H9 (cell line): Measurements from ENCODE around the gene BZW2. TPM values are rescaled to one million over a fixed set of nuclear protein-coding genes. Genes with fewer than 3 reads are reported as not detected.

ENCODE experiments used
- DNase-seq: peaks from one replicate; pipeline ENCODE4 v3.0.0-alpha.2; 2017
- H2AFZ ChIP-seq: one replicate; pipeline ENCODE4 v1.6.1; 2013; ENCODE audit warnings: mild to moderate bottlenecking, low read length, control low read depth, moderate library complexity
- H2AK5ac ChIP-seq: 2 replicates; pipeline ENCODE4 v1.6.1; 2013; ENCODE audit warnings: low read length, control low read depth, mixed read lengths; ENCODE audit not compliant: insufficient read length
- H2BK120ac ChIP-seq: one replicate; pipeline ENCODE4 v1.6.1; 2013; ENCODE audit warnings: low read depth, mild to moderate bottlenecking, low read length, control low read depth, inconsistent platforms; ENCODE audit not compliant: poor library complexity, severe bottlenecking
- H2BK12ac ChIP-seq: 2 replicates; pipeline ENCODE4 v1.6.1; 2013; ENCODE audit warnings: low read length, control low read depth, mixed read lengths, low read depth; ENCODE audit not compliant: insufficient read length
- H2BK15ac ChIP-seq: 2 replicates; pipeline ENCODE4 v1.6.1; 2013; ENCODE audit warnings: low read depth, low read length, control low read depth
- H2BK20ac ChIP-seq: one replicate; pipeline ENCODE4 v1.6.1; 2013; ENCODE audit warnings: low read depth, mild to moderate bottlenecking, low read length, control low read depth, inconsistent platforms; ENCODE audit not compliant: poor library complexity, severe bottlenecking
- H2BK5ac ChIP-seq: 2 replicates; pipeline ENCODE4 v1.6.1; 2013; ENCODE audit warnings: low read length, control low read depth, mixed read lengths; ENCODE audit not compliant: insufficient read length
- H3K14ac ChIP-seq: 2 replicates; pipeline ENCODE4 v1.6.1; 2013; ENCODE audit warnings: low read length, control low read depth; ENCODE audit not compliant: insufficient read depth
- H3K18ac ChIP-seq: 2 replicates; pipeline ENCODE4 v1.6.1; 2013; ENCODE audit warnings: low read depth, mild to moderate bottlenecking, mixed read lengths, low read length, control low read depth; ENCODE audit not compliant: insufficient read length
- H3K23ac ChIP-seq: 2 replicates; pipeline ENCODE4 v1.6.1; 2013; ENCODE audit warnings: low read length, control low read depth, mixed read lengths, low read depth; ENCODE audit not compliant: insufficient read length
- H3K23me2 ChIP-seq: 2 replicates; pipeline ENCODE4 v1.6.1; 2013; ENCODE audit warnings: low read depth, mild to moderate bottlenecking, mixed read lengths, low read length, control low read depth; ENCODE audit not compliant: insufficient read length, poor library complexity, severe bottlenecking
- H3K27ac ChIP-seq: 2 replicates; pipeline ENCODE4 v1.5.1; 2013; ENCODE audit warnings: low read length, control low read depth, mixed read lengths, low read depth; ENCODE audit not compliant: insufficient read length
- H3K27me3 ChIP-seq: 2 replicates; pipeline ENCODE4 v1.6.1; 2013; ENCODE audit warnings: low read length, control low read depth, inconsistent platforms; ENCODE audit not compliant: insufficient read depth
- H3K4ac ChIP-seq: 2 replicates; pipeline ENCODE4 v1.6.1; 2013; ENCODE audit warnings: low read depth, mild to moderate bottlenecking, control low read depth, inconsistent platforms, low read length, moderate library complexity
- H3K4me1 ChIP-seq: 2 replicates; pipeline ENCODE4 v1.6.1; 2013; ENCODE audit warnings: low read length, control low read depth, inconsistent platforms; ENCODE audit not compliant: insufficient read depth
- H3K4me2 ChIP-seq: 2 replicates; pipeline ENCODE4 v1.6.1; 2013; ENCODE audit warnings: low read length, control low read depth, mixed read lengths; ENCODE audit not compliant: insufficient read length, insufficient read depth
- H3K56ac ChIP-seq: 2 replicates; pipeline ENCODE4 v1.6.1; 2013; ENCODE audit warnings: low read depth, mild to moderate bottlenecking, mixed read lengths, low read length, control low read depth; ENCODE audit not compliant: insufficient read length
- H3K79me1 ChIP-seq: 2 replicates; pipeline ENCODE4 v1.6.1; 2013; ENCODE audit warnings: low read depth, mild to moderate bottlenecking, moderate library complexity, low read length, control low read depth, inconsistent platforms; ENCODE audit not compliant: insufficient read depth, poor library complexity, severe bottlenecking
- H3K79me2 ChIP-seq: 2 replicates; pipeline ENCODE4 v1.6.1; 2013; ENCODE audit warnings: low read length, control low read depth, inconsistent platforms; ENCODE audit not compliant: insufficient read depth
- H3K9ac ChIP-seq: 2 replicates; pipeline ENCODE4 v1.6.1; 2013; ENCODE audit warnings: low read length, control low read depth, mixed read lengths; ENCODE audit not compliant: insufficient read length; ENCODE audit errors: extremely low read depth
- H3K9me3 ChIP-seq: one replicate; pipeline ENCODE4 v1.6.1; 2013; ENCODE audit warnings: low read depth, low read length, inconsistent platforms; ENCODE audit not compliant: control insufficient read depth
- H3T11ph ChIP-seq: one replicate; pipeline ENCODE4 v1.6.1; 2013; ENCODE audit warnings: mild to moderate bottlenecking, low read length, control low read depth, inconsistent platforms
- H4K20me1 ChIP-seq: one replicate; pipeline ENCODE4 v1.6.1; 2013; ENCODE audit not compliant: control insufficient read depth, insufficient read length, insufficient read depth
- H4K5ac ChIP-seq: 2 replicates; pipeline ENCODE4 v1.6.1; 2013; ENCODE audit warnings: low read depth, mild to moderate bottlenecking, mixed read lengths, low read length, control low read depth; ENCODE audit not compliant: insufficient read length
- H4K8ac ChIP-seq: replicated peaks from 2 replicates; pipeline ENCODE4 v1.6.1; 2013; ENCODE audit warnings: low read length, control low read depth, mixed read lengths, low read depth; ENCODE audit not compliant: insufficient read length
- H4K91ac ChIP-seq: 2 replicates; pipeline ENCODE4 v1.6.1; 2013; ENCODE audit warnings: low read depth, mild to moderate bottlenecking, moderate library complexity, mixed read lengths, low read length, control low read depth; ENCODE audit not compliant: insufficient read length
- H3K27ac Mint-ChIP-seq, 3 experiments: 2 replicates in 2 of 3; 3 replicates in 1 of 3; pipeline ENCODE4 v1.8.0; 2020 to 2021; ENCODE audit warnings: mixed read lengths in 3 of 3, mild to moderate bottlenecking in 1 of 3, moderate library complexity in 1 of 3
- H3K27me3 Mint-ChIP-seq: 2 replicates; pipeline ENCODE4 v1.8.0; 2021; ENCODE audit warnings: low read depth, mild to moderate bottlenecking, moderate library complexity, mixed read lengths
- H3K36me3 Mint-ChIP-seq, 3 experiments: 2 replicates in 2 of 3; 3 replicates in 1 of 3; pipeline ENCODE4 v1.8.0; 2020 to 2021; ENCODE audit warnings: low read depth in 3 of 3, mixed read lengths in 3 of 3; ENCODE audit not compliant: insufficient read depth in 1 of 3
- H3K4me1 Mint-ChIP-seq, 2 experiments: 2 replicates each; pipeline ENCODE4 v1.8.0; 2020; ENCODE audit warnings: mixed read lengths in 2 of 2
- H3K4me3 Mint-ChIP-seq, 2 experiments: 2 replicates in 1 of 2; 3 replicates in 1 of 2; pipeline ENCODE4 v1.8.0; 2020 to 2021; ENCODE audit warnings: mild to moderate bottlenecking in 2 of 2, mixed read lengths in 2 of 2, moderate library complexity in 1 of 2
- H3K9me3 Mint-ChIP-seq, 2 experiments: 2 replicates in 1 of 2; 3 replicates in 1 of 2; pipeline ENCODE4 v1.8.0; 2020; ENCODE audit warnings: mild to moderate bottlenecking in 2 of 2, mixed read lengths in 2 of 2, moderate library complexity in 1 of 2
- CTCF ChIP-seq: fragments of 200-600 bp; sonication (generic); conservative IDR thresholded peaks from 3 replicates; pipeline ENCODE4 v1.8.0; 2021; ENCODE audit warnings: antibody characterized with exemption, mild to moderate bottlenecking
- WGBS: extraction: QIAGEN DNeasy Blood & Tissue Kit; methylation state at CpG from one replicate; pipeline ENCODE4 v1.1.7; 2013; ENCODE audit warnings: missing lambda C conversion rate, low lambda C conversion rate, mixed read lengths; ENCODE audit not compliant: insufficient read length; ENCODE audit errors: extremely low coverage; 5-methylcytosine and 5-hydroxymethylcytosine counted together
- total RNA-seq: library from RNA; stranded (reverse); gene quantifications from 2 replicates; pipeline ENCODE4 v1.2.1, GENCODE V29; 2021

Gene BZW2
- total RNA-seq, 1 experiment from 2014 or later, result 64.6 TPM

- Histone ChIP-seq H3K79me2 (no peaks in the 10 kb centered on the region), H3K14ac (no peak overlapping the region), H3K18ac (no peak overlapping the region), H4K5ac (no peak overlapping the region), H3K4ac (no peak overlapping the region), H3T11ph (no peak overlapping the region), H4K91ac (no peak overlapping the region), H3K4me1 (no peaks in the 10 kb centered on the region), H3K27me3 (no peaks in the 10 kb centered on the region), H2BK15ac (no peak overlapping the region), H2BK20ac (no peak overlapping the region), H3K9me3 (no peaks in the 10 kb centered on the region), H4K20me1 (no peaks in the 10 kb centered on the region), H3K4me2 (no peak overlapping the region), H3K56ac (no peak overlapping the region), H3K9ac (no peak overlapping the region), H2BK12ac (no peak overlapping the region), H2AK5ac (no peak overlapping the region), H2BK5ac (no peak overlapping the region), H3K23me2 (no peaks in the 10 kb centered on the region), H3K27ac (no peak overlapping the region), H3K23ac (no peak overlapping the region), H2BK120ac (no peak overlapping the region), H4K8ac (no peak overlapping the region), H3K79me1 (no peaks in the 10 kb centered on the region), H2AFZ (no peak overlapping the region)
- peaks cover 0 to 8% (median 4%) of the 10 kb centered on the region in 3 experiments; a peak in 4 of 7 replicates for H3K36me3 Mint-ChIP-seq
- WGBS, result no CpG with 5 or more reads among the region's 4 CpGs
- H3K27ac Mint-ChIP-seq, result no peak overlapping the region
- H3K9me3 Mint-ChIP-seq, result no peaks in the 10 kb centered on the region
- H3K4me3 Mint-ChIP-seq, result no peak overlapping the region
- H3K4me1 Mint-ChIP-seq, result no peaks in the 10 kb centered on the region
- no peaks in the 10 kb centered on the region for H3K27me3 Mint-ChIP-seq
- no peak for DNase-seq
- TF ChIP-seq CTCF, result no peak
These were observed 36.0 kb upstream of the BZW2 start for GRCh38 chr7:16609842-16610450.
